OCI-LY1 (cell line): ENCODE results near the gene LRRC14B.

Experiments
- H2AFZ ChIP-seq: fragments of 200-600 bp; sonication (generic), shearing (Covaris generic); 2 replicates; pipeline ENCODE4 v1.6.0; 2014; ENCODE audit warnings: antibody characterized with exemption, mild to moderate bottlenecking, low read length
- H3F3A ChIP-seq: fragments of 200-600 bp; sonication (generic), shearing (Covaris generic); 2 replicates; pipeline ENCODE4 v1.6.0; 2014; ENCODE audit warnings: mild to moderate bottlenecking, antibody characterized with exemption, low read length, moderate library complexity; ENCODE audit not compliant: insufficient read depth
- H3K27ac ChIP-seq: fragments of 200-600 bp; sonication (generic); 2 replicates; pipeline ENCODE4 v1.5.1; 2014; ENCODE audit warnings: low read length, mixed run types, mild to moderate bottlenecking, low read depth; ENCODE audit not compliant: poor library complexity, severe bottlenecking
- H3K27me3 ChIP-seq: fragments of 200-600 bp; sonication (generic); 2 replicates; pipeline ENCODE4 v1.6.0; 2014; ENCODE audit warnings: antibody characterized with exemption, mild to moderate bottlenecking, low read length, moderate library complexity; ENCODE audit not compliant: insufficient read depth
- H3K36me3 ChIP-seq: fragments of 200-600 bp; sonication (generic); 2 replicates; pipeline ENCODE4 v1.6.1; 2014; ENCODE audit warnings: mild to moderate bottlenecking, antibody characterized with exemption, low read length, moderate library complexity, mixed read lengths; ENCODE audit not compliant: insufficient read depth
- H3K4me1 ChIP-seq: fragments of 200-600 bp; sonication (generic); 2 replicates; pipeline ENCODE4 v1.5.1; 2014; ENCODE audit warnings: mild to moderate bottlenecking, low read length, moderate library complexity; ENCODE audit not compliant: insufficient read depth, severe bottlenecking
- H3K4me2 ChIP-seq: fragments of 200-600 bp; sonication (generic), shearing (Covaris generic); 2 replicates; pipeline ENCODE4 v1.6.1; 2014; ENCODE audit warnings: low read length
- H3K4me3 ChIP-seq: fragments of 200-600 bp; sonication (generic); 2 replicates; pipeline ENCODE4 v1.5.1; 2014; ENCODE audit warnings: low read length, low read depth, mild to moderate bottlenecking, mixed read lengths; ENCODE audit not compliant: poor library complexity, severe bottlenecking
- H3K79me2 ChIP-seq: fragments of 200-600 bp; shearing (Covaris generic); 2 replicates; pipeline ENCODE4 v1.6.1; 2016; ENCODE audit warnings: mixed run types, low read length, mixed read lengths; ENCODE audit not compliant: insufficient read depth
- H3K9ac ChIP-seq: fragments of 200-600 bp; sonication (generic), shearing (Covaris generic); 2 replicates; pipeline ENCODE4 v1.6.1; 2014; ENCODE audit warnings: mild to moderate bottlenecking, low read length, mixed read lengths
- H3K9me2 ChIP-seq: fragments of 200-600 bp; sonication (generic), shearing (Covaris generic); 2 replicates; pipeline ENCODE4 v1.6.1; 2014; ENCODE audit warnings: low read depth, mild to moderate bottlenecking, low read length, mixed read lengths
- H3K9me3 ChIP-seq: fragments of 200-600 bp; shearing (Covaris generic); 2 replicates; pipeline ENCODE4 v1.6.1; 2014; ENCODE audit warnings: low read length, mixed read lengths
- H4K20me1 ChIP-seq: fragments of 200-600 bp; sonication (generic), shearing (Covaris generic); 2 replicates; pipeline ENCODE4 v1.6.0; 2016; ENCODE audit warnings: mild to moderate bottlenecking, low read length; ENCODE audit not compliant: insufficient read depth
- EZH2 ChIP-seq: fragments of 200-600 bp; sonication (generic), shearing (Covaris generic); IDR thresholded peaks from 2 replicates; pipeline ENCODE4 v1.8.0; 2017; ENCODE audit warnings: borderline replicate concordance, mixed run types, mild to moderate bottlenecking, antibody characterized with exemption, low read length, moderate library complexity, mixed read lengths
- TF ChIP-seq, protein P1 (sequence below): fragments of 200-600 bp; sonication (generic), shearing (Covaris generic); IDR thresholded peaks from 2 replicates; pipeline ENCODE4 v1.5.1; 2017; ENCODE audit warnings: mild to moderate bottlenecking, antibody characterized with exemption, low read length, moderate library complexity, mixed read lengths

Gene LRRC14B

DNA sequence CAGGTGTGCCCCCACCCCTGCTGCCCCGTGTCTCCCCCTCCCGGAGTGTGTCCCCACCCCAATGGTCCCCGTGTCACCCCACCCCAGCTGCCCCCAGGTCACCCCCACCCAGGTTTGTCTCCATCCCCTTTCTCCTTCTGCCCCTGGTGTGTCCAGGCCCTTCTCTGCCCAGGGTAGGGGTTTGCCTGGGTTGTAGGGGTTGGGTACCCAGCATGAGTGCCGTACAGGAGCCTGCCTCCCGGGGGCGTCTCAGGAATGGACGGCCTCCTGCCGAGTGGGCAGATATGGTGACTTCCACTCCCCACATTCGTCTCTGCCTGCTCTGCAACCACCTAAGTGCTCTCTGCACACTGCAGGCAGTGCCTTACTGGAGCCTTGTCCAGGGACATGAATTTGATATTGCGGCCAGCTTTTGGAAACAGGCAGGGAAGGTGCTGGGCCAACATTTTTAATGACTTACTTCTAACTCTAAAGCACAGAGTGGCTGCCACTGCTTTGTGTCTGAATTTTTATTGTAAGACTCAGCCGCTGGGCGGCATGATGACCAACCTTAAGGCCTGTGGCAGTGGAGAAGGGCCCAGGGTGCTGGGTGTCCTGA lies 6.7 kb downstream of the LRRC14B start:
- no peak overlapping the region for H2AFZ ChIP-seq
- H3K27me3 ChIP-seq, result no peaks in the 10 kb centered on the region
- H3K4me2 ChIP-seq, result no peak overlapping the region
- no peak overlapping the region for H3K9ac ChIP-seq
- peaks cover 4% of the 10 kb centered on the region; the same call in 1 of the 2 replicates for H3K36me3 ChIP-seq
- H3K79me2 ChIP-seq, result no peaks in the 10 kb centered on the region
- no peak overlapping the region for H3K4me3 ChIP-seq
- H4K20me1 ChIP-seq, result no peaks in the 10 kb centered on the region
- peaks cover 40% of the 10 kb centered on the region for H3K4me1 ChIP-seq
- no peak overlapping the region for H3K27ac ChIP-seq
- no peaks in the 10 kb centered on the region for H3F3A ChIP-seq
- no peaks in the 10 kb centered on the region for H3K9me2 ChIP-seq
- TF ChIP-seq EZH2, result no peak
- TF ChIP-seq, protein P1, sequence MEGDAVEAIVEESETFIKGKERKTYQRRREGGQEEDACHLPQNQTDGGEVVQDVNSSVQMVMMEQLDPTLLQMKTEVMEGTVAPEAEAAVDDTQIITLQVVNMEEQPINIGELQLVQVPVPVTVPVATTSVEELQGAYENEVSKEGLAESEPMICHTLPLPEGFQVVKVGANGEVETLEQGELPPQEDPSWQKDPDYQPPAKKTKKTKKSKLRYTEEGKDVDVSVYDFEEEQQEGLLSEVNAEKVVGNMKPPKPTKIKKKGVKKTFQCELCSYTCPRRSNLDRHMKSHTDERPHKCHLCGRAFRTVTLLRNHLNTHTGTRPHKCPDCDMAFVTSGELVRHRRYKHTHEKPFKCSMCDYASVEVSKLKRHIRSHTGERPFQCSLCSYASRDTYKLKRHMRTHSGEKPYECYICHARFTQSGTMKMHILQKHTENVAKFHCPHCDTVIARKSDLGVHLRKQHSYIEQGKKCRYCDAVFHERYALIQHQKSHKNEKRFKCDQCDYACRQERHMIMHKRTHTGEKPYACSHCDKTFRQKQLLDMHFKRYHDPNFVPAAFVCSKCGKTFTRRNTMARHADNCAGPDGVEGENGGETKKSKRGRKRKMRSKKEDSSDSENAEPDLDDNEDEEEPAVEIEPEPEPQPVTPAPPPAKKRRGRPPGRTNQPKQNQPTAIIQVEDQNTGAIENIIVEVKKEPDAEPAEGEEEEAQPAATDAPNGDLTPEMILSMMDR, result no peak
- no peaks in the 10 kb centered on the region for H3K9me3 ChIP-seq

DNA sequence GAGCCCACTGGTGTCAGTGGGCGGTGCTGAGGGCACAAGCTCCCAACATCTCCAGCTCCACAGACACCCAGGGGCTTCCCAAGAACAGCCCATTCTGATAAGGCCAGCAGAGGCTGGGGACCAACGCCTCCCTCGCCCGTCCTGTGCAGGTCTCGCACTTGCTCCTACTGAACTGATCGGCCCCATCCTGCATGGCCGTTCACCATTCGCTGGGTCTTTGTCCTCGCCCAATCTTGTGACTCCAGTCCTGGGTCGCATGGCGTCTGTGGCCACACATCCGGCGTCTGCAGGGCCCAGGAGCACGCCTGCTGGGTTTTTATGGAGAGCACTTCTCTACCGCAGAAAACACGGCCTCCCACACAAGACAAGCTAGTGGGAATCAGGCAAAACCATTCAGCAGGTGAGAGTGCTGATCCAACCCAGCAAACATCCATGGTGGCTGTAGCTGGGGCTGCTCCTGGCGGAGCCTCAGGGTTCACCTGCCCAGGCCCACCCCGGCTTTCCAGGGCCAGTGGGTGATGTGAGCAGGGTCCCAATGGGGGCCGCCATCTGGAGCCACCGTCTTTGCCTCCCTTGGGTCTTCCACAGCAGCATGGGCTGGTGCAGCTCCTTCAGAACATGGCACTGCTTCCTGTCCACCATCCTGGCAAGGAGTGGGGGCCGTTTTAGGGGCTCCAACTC lies 7.4 kb downstream of the LRRC14B start:
- no peak overlapping the region for H3K27ac ChIP-seq
- no peak overlapping the region for H2AFZ ChIP-seq
- no peak overlapping the region for H3K4me2 ChIP-seq
- no peaks in the 10 kb centered on the region for H3K27me3 ChIP-seq
- no peaks in the 10 kb centered on the region for H3F3A ChIP-seq
- no peak overlapping the region for H3K4me3 ChIP-seq
- no peak overlapping the region for H3K9ac ChIP-seq
- no peaks in the 10 kb centered on the region for H3K79me2 ChIP-seq
- H3K4me1 ChIP-seq, result peaks cover 40% of the 10 kb centered on the region
- TF ChIP-seq, protein P1, result no peak
- no peak for TF ChIP-seq EZH2
- no peaks in the 10 kb centered on the region for H3K9me2 ChIP-seq
- H3K9me3 ChIP-seq, result no peaks in the 10 kb centered on the region
- H4K20me1 ChIP-seq, result no peaks in the 10 kb centered on the region
- peaks cover 8% of the 10 kb centered on the region for H3K36me3 ChIP-seq

GRCh38 chr5:199197-199949 lies 8.1 kb downstream of the LRRC14B start:
- Histone ChIP-seq H3F3A (no peaks in the 10 kb centered on the region), H3K79me2 (no peaks in the 10 kb centered on the region), H3K9me2 (no peaks in the 10 kb centered on the region), H3K9me3 (no peaks in the 10 kb centered on the region), H3K36me3 (peaks cover 15% of the 10 kb centered on the region), H4K20me1 (no peaks in the 10 kb centered on the region), H3K4me1 (peaks cover 40% of the 10 kb centered on the region), H2AFZ (no peak overlapping the region), H3K9ac (no peak overlapping the region), H3K4me3 (no peak overlapping the region), H3K27me3 (no peaks in the 10 kb centered on the region), H3K4me2 (no peak overlapping the region), H3K27ac (no peak overlapping the region)
- no peak for TF ChIP-seq EZH2
- TF ChIP-seq, protein P1, result no peak
